ENCODE measurements around the gene CHAF1A. TPM values are rescaled to one million over a fixed set of nuclear protein-coding genes. Genes with fewer than 3 reads are reported as not detected.

Gene CHAF1A
- total RNA-seq, 1 donor from 2014 or later = 13.0 TPM

- DNase-seq (ENCODE audit: low spot score) = no peak
Observed at GRCh38 chr19:4367336-4367723, 35.1 kb upstream of the CHAF1A start.

GRCh38 chr19:4367781-4368127, 34.7 kb upstream of the CHAF1A start:
- no peak for DNase-seq (ENCODE audit: low spot score)

- DNase-seq (ENCODE audit: low spot score) = no peak
Observed at GRCh38 chr19:4368128-4368820, 34.2 kb upstream of the CHAF1A start.

- no peak for DNase-seq (ENCODE audit: low spot score)
Observed at GRCh38 chr19:4369109-4369887, 33.1 kb upstream of the CHAF1A start.

- DNase-seq (ENCODE audit: low spot score) = no peak
Observed at GRCh38 chr19:4369888-4370260, 32.6 kb upstream of the CHAF1A start.

GRCh38 chr19:4370418-4371041, 31.9 kb upstream of the CHAF1A start:
- no peak for DNase-seq (ENCODE audit: low spot score)

GRCh38 chr19:4371247-4372164, 30.9 kb upstream of the CHAF1A start:
- no peak for DNase-seq (ENCODE audit: low spot score)

- DNase-seq (ENCODE audit: low spot score) = peak; percentile 53
Observed at GRCh38 chr19:4372165-4373012, 30.1 kb upstream of the CHAF1A start.

GRCh38 chr19:4373013-4373367, 29.4 kb upstream of the CHAF1A start:
- no peak for DNase-seq (ENCODE audit: low spot score)

GRCh38 chr19:4373601-4374497, 28.6 kb upstream of the CHAF1A start:
- DNase-seq (ENCODE audit: low spot score) = no peak

- DNase-seq (ENCODE audit: low spot score) = peak; percentile 58
Observed at GRCh38 chr19:4374498-4375163, 27.8 kb upstream of the CHAF1A start.

- DNase-seq (ENCODE audit: low spot score) = peak; percentile 71
Observed at GRCh38 chr19:4375164-4376027, 27.0 kb upstream of the CHAF1A start.

- no peak for DNase-seq (ENCODE audit: low spot score)
Observed at GRCh38 chr19:4376028-4376670, 26.3 kb upstream of the CHAF1A start.

- DNase-seq (ENCODE audit: low spot score) = no peak
Observed at GRCh38 chr19:4376671-4376990, 25.8 kb upstream of the CHAF1A start.

GRCh38 chr19:4376991-4377781, 25.3 kb upstream of the CHAF1A start:
- DNase-seq (ENCODE audit: low spot score) = no peak

GRCh38 chr19:4378886-4379285, 23.6 kb upstream of the CHAF1A start:
- no peak for DNase-seq (ENCODE audit: low spot score)
